Measurements from ENCODE around the gene CDC25A.

CDC25A gene

DNA sequence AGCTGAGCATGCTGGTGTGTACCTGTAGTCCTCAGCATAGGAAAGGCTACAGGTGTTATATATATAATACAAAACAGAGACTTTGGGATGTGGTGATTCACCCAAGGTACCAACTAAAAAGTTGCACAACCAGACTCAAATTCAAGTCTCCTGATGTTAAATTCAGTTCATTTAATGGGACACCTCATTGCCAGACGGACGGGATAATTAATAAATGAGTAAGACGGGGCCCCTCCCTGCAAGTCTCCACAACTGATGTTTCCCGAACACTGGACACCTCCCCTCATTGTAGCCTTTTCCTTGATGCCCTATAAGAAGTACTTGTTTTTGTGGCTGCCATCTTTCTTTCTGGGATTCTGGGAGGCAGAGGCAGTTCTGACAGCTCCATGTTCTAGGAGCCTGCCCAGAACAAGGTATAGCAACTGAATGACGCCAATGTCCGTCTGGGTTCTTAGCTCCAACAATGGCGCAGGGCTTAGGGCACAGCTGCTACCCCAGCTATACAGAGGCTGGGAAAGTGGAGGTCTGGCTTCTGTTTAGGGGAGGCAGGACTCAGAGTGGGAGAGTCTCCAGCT is 50.7 kb downstream of the CDC25A start:
- Histone ChIP-seq H3K27ac (ENCODE audit: low read depth, low read length, poor library complexity, severe bottlenecking) (no peak overlapping the region), H3K9me2 (ENCODE audit: low read depth, low read length) (no peaks in the 10 kb centered on the region), H3K9me3 (ENCODE audit: low read length) (no peaks in the 10 kb centered on the region), H3K9ac (ENCODE audit: low read length) (no peak overlapping the region), H3K4me1 (ENCODE audit: insufficient read depth, low read length, severe bottlenecking) (peaks cover 13% of the 10 kb centered on the region), H4K20me1 (ENCODE audit: insufficient read depth, low read length) (no peaks in the 10 kb centered on the region), H3K36me3 (ENCODE audit: insufficient read depth, low read length) (no peaks in the 10 kb centered on the region), H3F3A (ENCODE audit: insufficient read depth, low read length) (no peaks in the 10 kb centered on the region), H3K4me2 (ENCODE audit: low read length) (no peak overlapping the region), H2AFZ (ENCODE audit: low read length) (no peak overlapping the region), H3K79me2 (ENCODE audit: insufficient read depth, low read length) (no peaks in the 10 kb centered on the region), H3K4me3 (ENCODE audit: low read depth, low read length, poor library complexity, severe bottlenecking) (no peak overlapping the region), H3K27me3 (ENCODE audit: insufficient read depth, low read length) (no peaks in the 10 kb centered on the region)
- TF ChIP-seq, protein P1, sequence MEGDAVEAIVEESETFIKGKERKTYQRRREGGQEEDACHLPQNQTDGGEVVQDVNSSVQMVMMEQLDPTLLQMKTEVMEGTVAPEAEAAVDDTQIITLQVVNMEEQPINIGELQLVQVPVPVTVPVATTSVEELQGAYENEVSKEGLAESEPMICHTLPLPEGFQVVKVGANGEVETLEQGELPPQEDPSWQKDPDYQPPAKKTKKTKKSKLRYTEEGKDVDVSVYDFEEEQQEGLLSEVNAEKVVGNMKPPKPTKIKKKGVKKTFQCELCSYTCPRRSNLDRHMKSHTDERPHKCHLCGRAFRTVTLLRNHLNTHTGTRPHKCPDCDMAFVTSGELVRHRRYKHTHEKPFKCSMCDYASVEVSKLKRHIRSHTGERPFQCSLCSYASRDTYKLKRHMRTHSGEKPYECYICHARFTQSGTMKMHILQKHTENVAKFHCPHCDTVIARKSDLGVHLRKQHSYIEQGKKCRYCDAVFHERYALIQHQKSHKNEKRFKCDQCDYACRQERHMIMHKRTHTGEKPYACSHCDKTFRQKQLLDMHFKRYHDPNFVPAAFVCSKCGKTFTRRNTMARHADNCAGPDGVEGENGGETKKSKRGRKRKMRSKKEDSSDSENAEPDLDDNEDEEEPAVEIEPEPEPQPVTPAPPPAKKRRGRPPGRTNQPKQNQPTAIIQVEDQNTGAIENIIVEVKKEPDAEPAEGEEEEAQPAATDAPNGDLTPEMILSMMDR (IDR thresholded peaks at IDR 0.05; ENCODE audit: low read length): no peak
- no peak for TF ChIP-seq EZH2 (IDR thresholded peaks at IDR 0.05; ENCODE audit: borderline replicate concordance, low read length)

DNA sequence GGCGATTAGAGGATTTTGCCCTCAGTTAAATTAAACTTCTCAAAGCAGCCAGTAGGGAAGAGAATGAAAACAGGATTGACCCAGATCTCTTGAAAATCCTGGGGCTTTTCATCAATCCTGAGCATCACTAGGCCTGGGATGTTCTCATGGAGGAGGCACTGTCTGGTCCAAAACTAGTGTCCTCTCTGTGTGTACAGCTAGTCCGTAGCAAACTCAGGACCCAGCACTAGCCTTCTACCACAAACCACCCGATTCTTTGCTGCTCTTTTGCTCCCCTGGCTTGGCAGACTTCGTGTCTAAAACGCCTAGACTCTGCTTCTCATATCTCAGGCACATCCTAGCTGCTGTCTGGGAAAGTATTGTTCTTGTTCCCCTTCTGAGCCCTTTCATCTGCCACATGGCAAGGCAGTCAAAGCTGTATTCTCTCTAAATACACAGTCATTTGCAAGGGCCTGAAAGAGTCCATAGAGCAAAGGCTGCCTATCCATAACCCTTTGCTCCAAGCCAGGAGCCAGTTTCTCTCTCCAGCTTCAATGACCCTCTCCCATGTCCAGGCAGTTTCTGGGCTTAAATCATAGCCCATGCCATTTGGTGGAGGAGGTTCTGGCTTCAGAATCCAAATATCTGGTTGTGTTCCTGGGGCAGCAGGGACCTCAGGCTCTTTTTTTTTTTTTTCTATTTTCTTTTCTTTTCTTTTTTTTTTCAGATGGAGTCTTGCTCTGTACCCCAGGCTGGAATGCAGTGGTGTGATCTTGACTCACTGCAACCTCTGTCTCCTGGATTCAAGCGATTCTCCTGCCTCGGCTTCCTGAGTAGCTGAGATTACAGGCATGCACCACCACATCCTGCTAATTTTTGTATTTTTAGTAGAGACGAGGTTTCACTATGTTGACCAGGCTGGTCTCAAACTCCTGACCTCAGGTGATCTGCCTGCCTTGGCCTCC is 52.4 kb downstream of the CDC25A start:
- no peaks in the 10 kb centered on the region for H3K27me3 ChIP-seq (ENCODE audit: insufficient read depth, low read length)
- H3K36me3 ChIP-seq (ENCODE audit: insufficient read depth, low read length): no peaks in the 10 kb centered on the region
- no peak overlapping the region for H3K27ac ChIP-seq (ENCODE audit: low read depth, low read length, poor library complexity, severe bottlenecking)
- no peak overlapping the region for H3K4me3 ChIP-seq (ENCODE audit: low read depth, low read length, poor library complexity, severe bottlenecking)
- TF ChIP-seq EZH2 (IDR thresholded peaks at IDR 0.05; ENCODE audit: borderline replicate concordance, low read length): no peak
- TF ChIP-seq, protein P1 (IDR thresholded peaks at IDR 0.05; ENCODE audit: low read length): no peak
- H3K9me3 ChIP-seq (ENCODE audit: low read length): no peaks in the 10 kb centered on the region
- no peaks in the 10 kb centered on the region for H3K9me2 ChIP-seq (ENCODE audit: low read depth, low read length)
- no peaks in the 10 kb centered on the region for H4K20me1 ChIP-seq (ENCODE audit: insufficient read depth, low read length)
- no peak overlapping the region for H2AFZ ChIP-seq (ENCODE audit: low read length)
- H3F3A ChIP-seq (ENCODE audit: insufficient read depth, low read length): no peaks in the 10 kb centered on the region
- H3K4me1 ChIP-seq (ENCODE audit: insufficient read depth, low read length, severe bottlenecking): peaks cover 5% of the 10 kb centered on the region
- H3K9ac ChIP-seq (ENCODE audit: low read length): no peak overlapping the region
- no peak overlapping the region for H3K4me2 ChIP-seq (ENCODE audit: low read length)
- H3K79me2 ChIP-seq (ENCODE audit: insufficient read depth, low read length): no peaks in the 10 kb centered on the region

DNA sequence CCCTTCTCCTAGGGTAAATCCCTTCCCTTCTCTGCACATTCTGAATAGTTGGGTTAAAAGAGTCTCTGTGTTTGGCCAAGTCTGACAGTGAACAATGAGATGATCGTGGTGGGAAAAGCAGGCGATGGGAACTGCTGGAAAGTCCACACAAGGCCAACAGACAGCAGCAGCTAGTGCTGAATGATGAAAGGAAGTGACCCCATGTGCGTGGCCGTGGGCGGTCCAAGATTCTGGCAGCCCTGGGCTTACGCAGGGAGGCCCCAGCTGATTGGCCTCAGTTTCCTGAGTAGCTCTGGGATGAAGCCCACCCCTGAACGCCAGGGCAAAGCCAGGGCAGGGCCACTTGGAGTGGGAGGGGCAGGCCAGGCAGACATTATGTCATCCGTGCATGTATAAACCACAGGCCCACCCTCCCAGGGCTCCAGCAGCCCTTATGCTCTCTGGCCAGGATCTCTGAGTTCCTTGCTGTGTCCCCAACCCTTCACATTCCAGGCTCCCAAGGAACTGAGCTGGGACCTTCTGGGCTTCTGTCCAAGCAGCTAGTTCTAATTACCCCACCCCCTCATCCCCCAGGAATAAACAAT is 57.8 kb downstream of the CDC25A start:
- H3K36me3 ChIP-seq (ENCODE audit: insufficient read depth, low read length): no peaks in the 10 kb centered on the region; the same call in 1 of the 2 replicates
- no peaks in the 10 kb centered on the region for H3K9me2 ChIP-seq (ENCODE audit: low read depth, low read length)
- H3K27me3 ChIP-seq (ENCODE audit: insufficient read depth, low read length): no peaks in the 10 kb centered on the region
- H3K9ac ChIP-seq (ENCODE audit: low read length): no peak overlapping the region
- no peaks in the 10 kb centered on the region for H3K4me1 ChIP-seq (ENCODE audit: insufficient read depth, low read length, severe bottlenecking)
- H3K4me2 ChIP-seq (ENCODE audit: low read length): no peak overlapping the region
- no peaks in the 10 kb centered on the region for H3F3A ChIP-seq (ENCODE audit: insufficient read depth, low read length)
- H3K27ac ChIP-seq (ENCODE audit: low read depth, low read length, poor library complexity, severe bottlenecking): no peak overlapping the region
- H4K20me1 ChIP-seq (ENCODE audit: insufficient read depth, low read length): no peaks in the 10 kb centered on the region
- no peak overlapping the region for H2AFZ ChIP-seq (ENCODE audit: low read length)
- H3K4me3 ChIP-seq (ENCODE audit: low read depth, low read length, poor library complexity, severe bottlenecking): no peak overlapping the region
- no peaks in the 10 kb centered on the region for H3K79me2 ChIP-seq (ENCODE audit: insufficient read depth, low read length)
- TF ChIP-seq, protein P1 (IDR thresholded peaks at IDR 0.05; ENCODE audit: low read length): no peak
- TF ChIP-seq EZH2 (IDR thresholded peaks at IDR 0.05; ENCODE audit: borderline replicate concordance, low read length): no peak
- no peaks in the 10 kb centered on the region for H3K9me3 ChIP-seq (ENCODE audit: low read length)
